IMR-90 (cell line): Measurements from ENCODE around the gene NLGN1. TPM values are rescaled to one million over a fixed set of nuclear protein-coding genes. Genes with fewer than 3 reads are reported as not detected.

Source experiments
- ATAC-seq: fragments of 200-7000 bp; cut with Tn5 transposase; 2 replicates; pipeline ENCODE4 v1.9.1; 2020; ENCODE audit warnings: low read depth, mild to moderate bottlenecking, moderate library complexity
- BruUV-seq: library from RNA; stranded (reverse); fragments of 400-500 nt; replicated peaks from 2 replicates; lab custom pipeline; 2021; lab: Mats Ljungman, UMichigan
- CTCF ChIA-PET: fragments of 300-600 bp; formaldehyde crosslinking; extraction: SDS; loops from one replicate; lab custom pipeline; 2021; ENCODE audit warnings: antibody characterized with exemption; lab: Yijun Ruan, JAX
- POLR2A ChIA-PET: fragments of 300-600 bp; sonication (Branson Sonifier 250); formaldehyde crosslinking; loops from one replicate; lab custom pipeline; 2022; ENCODE audit warnings: antibody characterized with exemption; ENCODE audit not compliant: unreplicated experiment; lab: Charles Lee
- DNase-seq: peaks from one replicate; pipeline ENCODE4 v3.0.0; 2013
- H2AFZ ChIP-seq: replicated peaks from 2 replicates; pipeline ENCODE3; 2013; ENCODE audit warnings: low read length, mild to moderate bottlenecking; ENCODE audit not compliant: poor library complexity
- H2AK5ac ChIP-seq: 2 replicates; pipeline ENCODE4 v1.6.1; 2013; ENCODE audit warnings: low read depth, low read length, inconsistent platforms
- H2AK9ac ChIP-seq: replicated peaks from 2 replicates; pipeline ENCODE3; 2013; ENCODE audit warnings: mild to moderate bottlenecking, low read depth, low read length, moderate library complexity; ENCODE audit not compliant: poor library complexity
- H2BK120ac ChIP-seq: 2 replicates; pipeline ENCODE4 v1.6.1; 2013; ENCODE audit warnings: low read depth, low read length, inconsistent platforms
- H2BK15ac ChIP-seq: 3 replicates; pipeline ENCODE4 v1.6.1; 2013; ENCODE audit warnings: low read depth, low read length, inconsistent platforms
- H2BK20ac ChIP-seq: 2 replicates; pipeline ENCODE4 v1.6.1; 2013; ENCODE audit warnings: low read depth, mild to moderate bottlenecking, inconsistent platforms, low read length, moderate library complexity
- H2BK5ac ChIP-seq: 2 replicates; pipeline ENCODE4 v1.6.1; 2013; ENCODE audit warnings: mild to moderate bottlenecking, low read depth, low read length, inconsistent platforms; ENCODE audit not compliant: poor library complexity, severe bottlenecking
- H3K14ac ChIP-seq: replicated peaks from 2 replicates; pipeline ENCODE4 v1.6.1; 2013; ENCODE audit warnings: low read depth, low read length, inconsistent platforms
- H3K18ac ChIP-seq: 2 replicates; pipeline ENCODE4 v1.6.1; 2013; ENCODE audit warnings: low read depth, low read length, control low read depth
- H3K23ac ChIP-seq: 2 replicates; pipeline ENCODE4 v1.6.1; 2013; ENCODE audit warnings: low read depth, low read length, inconsistent platforms
- H3K27ac ChIP-seq: 2 replicates; pipeline ENCODE4 v1.5.1; 2013; ENCODE audit warnings: mild to moderate bottlenecking, control low read depth, low read length; ENCODE audit not compliant: insufficient read depth
- H3K27me3 ChIP-seq: 2 replicates; pipeline ENCODE4 v1.6.1; 2013; ENCODE audit warnings: low read length; ENCODE audit not compliant: control insufficient read depth, insufficient read depth
- H3K36me3 ChIP-seq: 2 replicates; pipeline ENCODE4 v1.6.1; 2013; ENCODE audit warnings: low read length, mixed read lengths; ENCODE audit not compliant: control insufficient read depth, insufficient read depth
- H3K4ac ChIP-seq: 2 replicates; pipeline ENCODE4 v1.6.1; 2013; ENCODE audit warnings: low read depth, low read length, inconsistent platforms
- H3K4me1 ChIP-seq: 2 replicates; pipeline ENCODE4 v1.6.1; 2013; ENCODE audit warnings: low read length, mixed read lengths; ENCODE audit not compliant: control insufficient read depth, insufficient read depth
- H3K4me2 ChIP-seq: 2 replicates; pipeline ENCODE4 v1.6.1; 2013; ENCODE audit warnings: low read depth, mild to moderate bottlenecking, control low read depth, low read length, moderate library complexity
- H3K4me3 ChIP-seq: 2 replicates; pipeline ENCODE4 v1.5.1; 2013; ENCODE audit warnings: low read depth, mild to moderate bottlenecking, control low read depth, low read length, moderate library complexity; ENCODE audit not compliant: insufficient read depth
- H3K56ac ChIP-seq: 2 replicates; pipeline ENCODE4 v1.6.1; 2013; ENCODE audit warnings: low read length, inconsistent platforms; ENCODE audit not compliant: insufficient read depth; ENCODE audit errors: extremely low read depth
- H3K79me1 ChIP-seq, 2 experiments: 2 replicates each; pipeline ENCODE4 v1.6.1; 2013; ENCODE audit warnings: low read length in 2 of 2, inconsistent platforms in 1 of 2, low read depth in 1 of 2
- H3K9ac ChIP-seq: 2 replicates; pipeline ENCODE4 v1.6.1; 2013; ENCODE audit warnings: low read depth, low read length, control low read depth
- H3K9me1 ChIP-seq: 2 replicates; pipeline ENCODE4 v1.6.1; 2013; ENCODE audit warnings: low read length, inconsistent platforms; ENCODE audit not compliant: insufficient read depth
- H3K9me3 ChIP-seq: 2 replicates; pipeline ENCODE4 v1.6.1; 2013; ENCODE audit warnings: low read length; ENCODE audit not compliant: control insufficient read depth, insufficient read depth
- H4K20me1 ChIP-seq: 2 replicates; pipeline ENCODE4 v1.6.1; 2013; ENCODE audit warnings: low read length, inconsistent platforms; ENCODE audit not compliant: insufficient read depth
- H4K5ac ChIP-seq: 2 replicates; pipeline ENCODE4 v1.6.1; 2013; ENCODE audit warnings: mild to moderate bottlenecking, low read depth, low read length, control low read depth
- H4K8ac ChIP-seq, 2 experiments: 2 replicates each; pipeline ENCODE4 v1.6.1; 2013; ENCODE audit warnings: low read depth in 2 of 2, low read length in 2 of 2, control low read depth in 1 of 2, inconsistent platforms in 1 of 2
- H4K91ac ChIP-seq: 2 replicates; pipeline ENCODE4 v1.6.1; 2013; ENCODE audit warnings: low read depth, low read length, inconsistent platforms; ENCODE audit not compliant: insufficient read depth
- BHLHE40 ChIP-seq: fragments of 150-350 bp; IDR thresholded peaks from 2 replicates; pipeline ENCODE4 v1.6.1; 2016; ENCODE audit warnings: mild to moderate bottlenecking, low read depth, low read length
- NFE2L2 ChIP-seq: fragments of 150-350 bp; IDR thresholded peaks from 2 replicates; pipeline ENCODE4 v1.6.1; 2016; ENCODE audit warnings: low read depth, mild to moderate bottlenecking, low read length
- WGBS, 2 experiments: methylation state at CpG; one replicate each; pipeline versions ENCODE4 v1.1.5 to v1.1.7; 2013; ENCODE audit warnings: missing lambda C conversion rate in 2 of 2; ENCODE audit not compliant: insufficient read length in 1 of 2; ENCODE audit errors: extremely low coverage in 2 of 2; 5-methylcytosine and 5-hydroxymethylcytosine counted together
- dilution Hi-C: fragments of 300-500 bp; cut with HindIII; formaldehyde crosslinking; loops from one replicate; pipeline ENCODE4 v1.14.3; 2018; ENCODE audit warnings: low sequenced_read_pairs; ENCODE audit not compliant: unreplicated experiment
- in situ Hi-C: fragments of 300-500 bp; cut with MboI; formaldehyde crosslinking; loops from 3 replicates; pipeline ENCODE4 v1.14.3; 2019; ENCODE audit warnings: low sequenced_read_pairs, inconsistent platforms, mixed read lengths
- intact Hi-C: fragments of 100-400 bp; cut with micrococcal nuclease; formaldehyde crosslinking; loops from 2 replicates; pipeline ENCODE4 v1.10.0; 2022
- polyA plus RNA-seq, 3 experiments: library from polyadenylated mRNA; depleted of rRNA; stranded (reverse); fragments of >200 nt; gene quantifications; 2 replicates each; pipeline ENCODE4 v1.2.3, GENCODE V29; 2012; ENCODE audit warnings: low replicate concordance in 1 of 3
- total RNA-seq: library from RNA; depleted of rRNA; stranded (reverse); fragments of >200 nt; gene quantifications from 2 replicates; pipeline ENCODE4 v1.2.3, GENCODE V29; 2012

The NLGN1 gene
- total and polyA plus RNA-seq, 2 of the 4 experiments (the other 2 are of a cell fraction): 1.8 to 12.5 TPM

DNA sequence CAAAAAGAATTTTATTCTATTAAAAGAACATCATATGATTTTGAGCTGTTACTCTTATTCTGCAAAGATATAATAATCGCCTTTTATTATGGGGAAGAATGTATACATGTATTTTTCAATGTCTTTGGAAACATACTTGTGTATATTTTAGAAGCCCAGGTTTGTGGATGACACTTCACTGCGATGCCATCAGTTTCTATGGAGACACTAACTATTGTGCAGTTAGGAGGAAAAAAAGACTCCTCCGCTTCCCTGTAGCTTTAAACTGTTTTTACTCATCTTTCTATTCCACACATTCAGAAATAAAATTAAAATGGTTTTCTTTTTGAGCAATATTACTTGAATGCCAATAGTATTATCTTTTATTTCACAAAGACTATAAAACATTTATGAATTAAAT, 305.0 kb downstream of the NLGN1 start:
- no peak overlapping the region for H2BK20ac ChIP-seq
- ChIA-PET CTCF (no interaction called here), POLR2A (interaction anchor here (0.7 kb wide), 1 partner anchor 134 kb away, joined by 3 read pairs; no protein-coding TSS in a partner anchor)
- H3K56ac ChIP-seq: no peak overlapping the region
- H2BK5ac ChIP-seq: no peak overlapping the region
- DNase-seq: no peak
- H3K4me2 ChIP-seq: no peak overlapping the region
- intact Hi-C loops (no loop called here), in situ Hi-C loops (no loop called here), dilution Hi-C loops (no loop called here)
- no peak overlapping the region for H4K91ac ChIP-seq
- no peaks in the 10 kb centered on the region for H3K36me3 ChIP-seq
- no peak overlapping the region for H2AK9ac ChIP-seq
- no CpG with 5 or more reads among the region's 3 CpGs for WGBS, 2 experiments
- H4K5ac ChIP-seq: no peak overlapping the region
- no peak overlapping the region for H2AFZ ChIP-seq
- BruUV-seq: no TSS peak
- no peaks in the 10 kb centered on the region for H3K27me3 ChIP-seq
- TF ChIP-seq NFE2L2 (no peak), BHLHE40 (no peak)
- H2BK120ac ChIP-seq: no peak overlapping the region
- H3K9me1 ChIP-seq: no peaks in the 10 kb centered on the region
- no peak overlapping the region for H3K18ac ChIP-seq
- no peak overlapping the region for H3K4me3 ChIP-seq
- no peak overlapping the region for H3K14ac ChIP-seq
- H2AK5ac ChIP-seq: no peak overlapping the region
- H3K4ac ChIP-seq: no peak overlapping the region
- H4K20me1 ChIP-seq: no peaks in the 10 kb centered on the region
- H3K9ac ChIP-seq: no peak overlapping the region
- no peaks in the 10 kb centered on the region for H3K9me3 ChIP-seq
- H2BK15ac ChIP-seq: no peak overlapping the region
- H4K8ac ChIP-seq: no peak overlapping the region
- no peak overlapping the region for H3K23ac ChIP-seq
- H3K79me1 ChIP-seq: no peaks in the 10 kb centered on the region
- no peak overlapping the region for H3K27ac ChIP-seq
- H3K4me1 ChIP-seq: no peaks in the 10 kb centered on the region
- no peak for ATAC-seq
